Myocyte (in vitro differentiated cells): Measurements from ENCODE around the gene ADM2. TPM values are rescaled to one million over a fixed set of nuclear protein-coding genes. Genes with fewer than 3 reads are reported as not detected.

ENCODE experiments used
- DNase-seq: peaks from one replicate; pipeline ENCODE4 v3.0.0-alpha.2; 2012; ENCODE audit warnings: low read depth
- total RNA-seq: library from RNA; depleted of rRNA; stranded (reverse); fragments of >200 nt; gene quantifications from 2 replicates; pipeline ENCODE4 v1.2.3, GENCODE V29; 2014

ADM2 gene
- total RNA-seq, 1 donor from 2014 or later = 0.67 TPM

DNA sequence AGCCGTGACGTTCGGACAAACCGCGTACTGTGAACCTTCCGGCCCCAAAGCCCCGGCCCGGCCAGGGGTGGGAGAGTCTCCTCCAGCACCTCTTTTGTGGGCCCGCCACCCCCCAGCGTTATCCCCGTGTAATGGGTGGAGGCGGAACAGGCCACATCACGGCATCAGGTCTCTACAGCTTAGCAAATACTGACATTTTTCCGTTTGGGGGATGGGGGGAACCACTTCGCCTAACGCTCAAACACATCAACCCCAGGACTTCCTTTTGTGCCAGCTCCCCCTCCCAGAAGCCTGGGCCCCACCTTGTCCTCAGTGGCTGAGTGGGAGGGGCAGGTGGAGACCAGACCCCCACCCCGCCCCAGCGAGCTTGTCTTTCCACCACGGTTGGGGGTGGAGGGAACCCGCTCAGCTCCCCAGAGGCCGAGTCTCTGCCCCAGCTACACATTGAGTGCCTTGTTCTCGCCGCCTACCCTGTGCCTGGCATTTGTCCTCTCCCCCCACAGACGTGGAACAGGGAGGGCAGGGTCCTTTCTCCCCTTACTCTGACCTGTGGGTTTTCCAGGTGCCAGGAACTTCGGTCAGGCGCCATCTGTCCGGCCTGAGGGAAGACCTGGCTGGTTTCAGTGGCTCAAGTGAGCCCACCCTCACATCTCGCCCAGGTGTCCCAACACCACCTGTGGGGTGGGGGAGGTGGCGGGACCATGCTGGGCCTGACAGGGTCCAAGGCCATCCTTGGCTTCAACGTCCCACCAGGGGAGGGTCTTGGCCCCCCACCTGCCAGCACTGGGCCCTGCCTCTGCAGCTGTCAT lies 36.1 kb upstream of the ADM2 start:
- DNase-seq = no peak

DNA sequence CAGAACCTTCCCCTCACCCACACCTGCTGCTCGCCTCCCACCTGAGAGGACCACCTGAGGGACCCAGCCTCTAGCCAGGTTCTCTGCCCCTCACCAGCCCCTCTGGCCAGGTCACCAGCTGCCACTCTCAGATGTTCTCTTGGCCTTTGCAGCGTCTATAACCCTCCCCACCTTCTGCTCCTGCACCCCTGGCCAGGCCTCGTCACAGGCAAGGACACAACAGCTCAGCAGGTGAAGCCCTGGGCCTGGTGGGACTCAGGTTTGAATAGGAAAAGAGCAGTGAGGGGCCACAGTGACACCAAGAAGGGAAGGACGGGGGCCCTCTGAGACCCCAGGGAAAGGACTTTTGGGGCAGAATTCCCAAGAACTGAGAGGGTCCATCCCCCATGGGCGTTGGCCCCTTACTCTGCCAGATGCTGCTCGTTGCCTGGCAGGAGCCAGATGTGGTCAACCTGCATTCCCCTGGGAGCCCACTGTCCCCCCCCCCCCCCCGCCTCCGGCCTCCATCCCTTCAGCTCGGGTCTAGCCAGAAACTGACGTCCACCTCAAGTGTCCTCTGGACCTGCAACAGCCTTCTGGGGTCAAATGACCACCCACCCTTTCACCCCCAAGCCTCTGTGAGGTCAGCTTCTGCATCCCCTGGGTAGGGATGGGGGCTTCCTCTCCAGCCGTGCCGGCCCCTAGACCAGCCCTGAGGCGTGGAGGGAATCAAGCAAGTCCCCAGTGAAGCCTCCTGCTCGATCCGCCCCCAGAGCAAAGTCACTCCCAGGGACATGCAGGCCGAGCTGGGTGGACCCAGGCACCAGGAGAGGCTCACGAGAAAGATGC lies 35.2 kb upstream of the ADM2 start:
- DNase-seq = no peak

DNA sequence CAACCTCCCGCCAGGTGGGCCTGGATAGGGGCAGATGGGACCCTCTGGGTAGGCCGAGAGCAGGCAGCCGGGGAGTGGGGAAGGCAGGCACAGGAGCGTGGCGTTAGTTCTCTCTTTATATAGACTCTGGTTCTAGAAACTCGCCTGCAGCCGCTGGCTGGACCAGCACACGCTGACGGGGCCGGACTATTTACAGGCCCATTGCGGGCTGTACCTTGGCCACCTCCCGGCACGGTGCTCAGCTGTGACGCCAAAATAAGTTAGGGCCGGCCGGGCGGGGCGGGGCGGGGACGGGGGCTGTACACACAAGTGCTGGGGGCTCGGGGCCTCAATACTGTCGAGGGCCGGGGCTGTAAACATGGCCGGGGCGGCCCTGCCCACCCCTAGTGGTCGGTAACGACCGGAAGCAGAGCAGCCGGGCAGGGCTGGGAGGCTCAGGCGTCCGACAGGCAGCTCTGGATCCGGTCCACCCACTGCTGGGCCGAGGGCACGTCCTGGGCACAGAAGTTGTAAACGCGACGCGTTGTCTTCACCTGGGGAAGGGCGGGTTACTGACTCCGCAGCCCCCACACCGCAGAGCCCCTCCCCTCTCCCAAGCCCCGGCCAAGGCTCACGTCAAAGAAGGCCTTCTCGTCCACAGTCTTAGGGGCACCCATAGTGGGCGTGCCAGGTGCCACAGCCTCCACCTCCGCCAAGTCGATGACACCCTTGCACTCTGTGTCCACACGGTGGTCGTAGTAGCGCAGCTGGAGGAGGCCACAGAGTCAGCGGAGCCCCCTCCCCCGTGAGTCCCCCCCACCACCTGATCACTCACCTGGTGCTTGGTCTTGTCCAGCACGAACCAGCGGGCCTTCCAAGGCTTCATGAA lies 34.4 kb upstream of the ADM2 start:
- no peak for DNase-seq

DNA sequence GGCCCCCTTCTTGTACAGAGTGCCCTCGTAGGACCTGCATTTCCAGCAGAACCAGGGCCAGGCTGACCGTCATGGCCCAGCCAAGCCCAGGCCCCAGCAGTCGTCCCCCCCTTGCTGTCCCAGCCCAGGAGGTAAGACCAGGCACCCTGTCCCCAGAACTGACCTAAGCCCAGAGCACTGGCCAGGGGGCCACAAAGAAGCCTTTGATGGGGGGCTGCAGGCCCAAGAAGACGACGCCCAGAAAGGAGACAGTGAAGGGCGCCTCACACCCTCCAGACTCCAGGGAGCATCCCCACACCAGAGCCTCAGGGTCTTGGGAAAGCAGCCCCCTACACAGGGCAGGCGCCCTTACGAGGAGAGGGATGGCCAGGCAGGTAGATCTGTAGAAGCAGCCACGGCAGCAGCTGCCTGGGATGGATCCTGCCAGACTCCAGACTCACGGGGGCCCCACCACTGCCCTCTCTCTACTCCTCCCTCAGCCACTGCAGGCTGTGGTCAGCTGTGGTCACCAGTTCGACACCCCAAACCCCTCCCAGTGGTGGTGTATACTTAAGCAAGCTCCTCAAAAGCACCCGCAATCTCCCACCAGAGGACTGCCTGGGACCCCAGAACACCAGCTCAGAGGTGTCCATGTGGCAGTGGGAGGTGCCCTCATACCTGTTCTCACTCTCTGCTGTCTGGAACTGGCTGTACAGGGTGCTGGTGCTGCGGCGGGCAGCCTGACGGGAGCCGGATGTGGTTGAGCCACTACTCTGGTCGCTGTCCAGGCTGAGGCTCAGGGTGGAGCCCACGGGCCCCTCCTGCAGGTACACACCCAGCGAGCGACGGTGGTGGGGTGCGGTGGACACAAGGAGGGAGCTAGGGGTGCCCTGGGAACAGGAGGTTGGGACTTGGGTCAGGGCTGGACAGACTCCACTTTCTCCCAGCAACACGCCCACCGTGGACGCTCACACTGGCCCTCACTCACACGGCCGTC lies 33.5 kb upstream of the ADM2 start:
- no peak for DNase-seq

DNA sequence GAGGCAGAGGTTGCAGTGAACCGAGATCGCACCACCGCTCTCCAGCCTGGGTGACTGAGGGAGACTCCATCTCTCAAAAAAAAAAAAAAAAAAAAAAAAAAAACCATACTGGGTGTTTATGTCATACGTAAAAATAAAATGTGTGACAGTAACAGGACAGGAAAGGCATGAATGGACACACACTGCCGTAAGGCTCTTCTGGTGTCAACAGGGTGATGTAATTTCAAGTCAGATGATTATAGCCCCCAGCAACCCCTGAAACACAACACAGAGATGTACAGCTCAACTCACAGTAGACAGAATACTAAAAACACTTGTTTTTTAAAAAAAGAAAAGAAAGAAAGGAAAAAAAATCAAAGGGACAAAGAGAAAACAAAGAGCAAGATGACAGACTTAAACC lies 28.7 kb upstream of the ADM2 start:
- no peak for DNase-seq

DNA sequence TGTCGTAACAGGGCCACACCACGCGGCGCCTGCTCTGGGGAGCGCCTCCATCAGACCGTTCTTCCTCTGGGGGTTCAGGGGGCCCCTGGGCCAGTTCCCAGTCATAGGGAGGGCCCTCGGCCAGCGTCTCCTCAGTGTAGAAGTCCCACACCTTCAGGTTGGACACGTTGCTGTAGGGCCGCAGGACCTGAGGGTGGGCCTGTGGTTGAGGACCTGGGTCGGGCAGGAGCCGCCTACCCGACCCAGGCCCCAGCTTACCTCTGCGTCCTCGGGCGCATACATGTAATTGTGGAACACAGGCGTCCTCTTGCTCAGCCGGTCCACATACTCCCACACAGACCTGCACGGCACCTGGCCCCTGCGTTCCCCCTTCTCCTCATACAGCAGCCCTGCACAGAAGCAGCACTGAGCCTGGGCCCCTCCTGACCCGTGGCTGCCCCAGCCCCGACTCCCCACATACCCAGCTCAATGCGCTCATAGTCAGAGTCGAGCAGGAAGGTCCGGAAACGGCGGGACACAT lies 26.7 kb upstream of the ADM2 start:
- no peak for DNase-seq

DNA sequence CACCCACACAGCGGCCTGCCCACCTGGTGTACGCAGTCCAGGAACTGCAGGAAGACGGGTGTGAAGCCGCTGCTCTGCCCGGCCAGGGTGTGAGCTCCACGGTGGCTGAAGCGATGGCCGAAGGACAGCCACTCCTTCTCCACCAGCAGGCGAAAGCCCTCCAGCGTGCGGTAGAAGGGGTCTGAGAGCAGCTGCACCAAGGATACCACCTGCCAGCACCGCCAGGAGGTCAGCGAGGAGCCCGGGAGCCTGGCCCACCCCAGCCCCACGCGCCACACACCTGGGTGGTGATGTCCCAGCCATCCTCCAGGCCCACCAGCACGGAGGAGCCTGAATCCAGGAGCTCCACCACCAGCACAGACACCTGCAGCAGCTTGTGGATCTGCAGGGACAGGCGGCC lies 26.1 kb upstream of the ADM2 start:
- no peak for DNase-seq

DNA sequence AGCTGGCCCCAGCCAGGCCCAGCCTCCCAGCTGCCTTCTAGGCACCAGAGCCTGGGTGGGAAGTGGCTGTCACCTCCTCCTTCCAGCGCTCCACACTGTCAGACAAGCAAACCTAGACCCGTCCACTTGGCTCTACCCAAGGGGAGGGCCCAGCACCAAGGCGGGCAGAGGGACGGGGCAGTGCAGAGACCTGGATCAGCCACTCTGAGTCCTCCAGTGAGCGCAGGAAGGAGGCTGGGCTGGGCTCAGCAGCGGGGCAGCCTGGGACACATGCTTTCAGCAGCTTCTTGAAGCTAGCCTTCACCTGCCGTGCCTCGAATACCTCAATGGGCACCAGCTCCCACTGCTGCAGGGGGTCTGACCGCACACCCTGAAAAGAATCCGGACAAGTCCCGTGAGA lies 25.3 kb upstream of the ADM2 start:
- DNase-seq = no peak

DNA sequence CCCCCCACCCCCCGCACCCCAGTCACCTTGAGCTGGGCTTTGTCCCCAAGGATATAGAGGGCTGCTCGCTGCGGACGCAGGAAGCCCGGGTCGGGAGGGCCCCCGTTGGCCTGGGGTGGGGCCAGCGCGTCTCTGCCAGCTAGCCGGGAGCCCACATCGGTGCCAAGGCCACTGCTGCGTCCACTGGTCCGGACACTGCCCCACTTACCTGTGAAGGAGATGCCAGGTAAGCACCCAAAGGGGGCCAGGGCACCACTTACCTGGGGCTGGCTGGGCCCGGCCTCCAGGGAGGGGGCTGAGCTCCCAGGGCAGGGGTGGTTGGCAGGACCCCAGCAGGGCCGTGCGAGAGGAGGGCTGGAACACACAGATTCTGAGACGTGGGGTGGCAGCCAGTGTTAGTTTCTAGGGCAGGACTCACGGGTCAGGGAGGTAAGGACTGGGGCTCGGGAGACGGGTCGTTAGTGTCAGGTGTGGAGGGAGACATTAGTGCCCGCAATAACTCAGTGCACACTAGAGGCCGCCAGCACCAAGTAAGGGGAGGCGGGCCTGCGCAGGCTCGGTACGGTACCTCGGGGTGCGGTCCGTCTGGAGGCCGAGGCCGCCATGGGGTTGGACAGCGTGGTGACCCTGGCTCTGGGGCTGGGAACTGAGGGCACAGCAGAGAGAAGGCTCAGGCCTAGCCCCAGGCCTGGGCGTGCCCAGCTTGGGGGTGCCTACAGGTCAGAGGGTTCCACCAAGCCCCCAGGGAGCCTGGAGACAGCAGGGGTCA lies 24.7 kb upstream of the ADM2 start:
- DNase-seq = no peak

DNA sequence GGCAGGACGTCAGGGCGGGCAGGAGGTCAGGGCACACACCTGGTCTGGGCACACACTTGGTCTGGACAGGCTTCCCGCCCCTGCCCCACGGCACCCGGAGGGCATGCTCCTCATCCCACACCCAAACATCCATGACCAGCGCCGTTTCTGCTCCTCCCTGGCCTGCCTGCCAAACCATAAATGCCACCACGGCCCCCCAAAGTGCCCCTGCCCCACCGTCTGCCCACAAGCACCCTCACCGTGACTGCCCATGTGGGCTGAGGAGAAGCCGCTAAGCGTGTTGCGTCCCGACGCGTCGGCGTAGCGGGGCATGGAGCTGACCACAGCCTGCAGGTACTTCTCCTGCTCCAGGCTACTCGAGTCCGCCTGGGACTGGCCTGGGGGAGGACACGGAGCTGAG lies 22.3 kb upstream of the ADM2 start:
- no peak for DNase-seq

DNA sequence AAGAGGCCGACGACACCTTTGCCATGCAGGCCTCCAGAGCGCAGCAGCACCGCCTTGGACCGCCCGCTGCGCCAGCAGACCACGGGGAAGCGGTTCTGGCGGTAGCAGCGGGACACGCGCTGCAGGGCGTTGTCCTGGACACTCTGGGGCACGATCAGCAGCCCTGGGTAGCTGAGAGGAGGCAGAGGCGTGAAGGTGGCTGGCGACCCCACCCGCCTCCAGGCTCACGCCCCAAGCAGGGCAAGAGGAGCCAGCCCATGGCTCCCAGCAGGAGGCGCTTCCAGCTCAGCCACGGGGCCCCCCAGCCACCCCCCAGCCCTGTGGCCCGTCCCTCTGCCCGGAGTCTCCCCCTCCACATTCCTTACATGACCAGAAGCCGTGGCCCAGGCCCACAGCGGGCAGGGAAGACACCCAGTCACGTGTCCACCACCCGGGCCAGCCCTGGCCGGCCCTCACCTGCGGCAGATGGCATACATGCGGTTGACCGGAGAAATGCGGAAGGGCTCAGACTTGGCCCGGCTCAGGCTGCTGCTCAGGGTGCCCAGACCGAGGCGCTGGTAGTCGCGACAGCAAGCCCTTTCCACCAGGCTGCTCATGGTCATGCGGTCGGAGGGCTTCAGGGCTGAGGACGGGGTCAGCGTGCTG lies 21.7 kb upstream of the ADM2 start:
- no peak for DNase-seq

DNA sequence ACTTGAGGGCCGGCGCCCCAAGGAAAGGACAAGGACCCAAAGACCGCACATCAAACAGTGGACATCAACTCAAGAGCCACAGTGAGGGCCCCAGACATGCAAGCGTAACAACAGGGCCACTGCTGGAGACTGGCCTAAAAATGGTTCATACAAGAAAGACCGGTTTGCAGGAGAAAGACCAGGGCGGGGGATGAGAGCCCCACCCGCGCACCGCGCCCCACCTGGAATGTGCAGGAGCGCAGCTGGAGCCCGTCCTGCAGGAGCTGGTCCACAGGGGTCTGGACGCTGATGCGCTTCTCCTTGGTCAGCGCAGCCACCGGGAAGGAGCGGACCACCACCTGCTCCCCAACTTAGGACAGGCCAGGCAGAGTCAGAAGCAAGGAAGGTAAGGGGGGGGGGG lies 20.4 kb upstream of the ADM2 start:
- DNase-seq = no peak

DNA sequence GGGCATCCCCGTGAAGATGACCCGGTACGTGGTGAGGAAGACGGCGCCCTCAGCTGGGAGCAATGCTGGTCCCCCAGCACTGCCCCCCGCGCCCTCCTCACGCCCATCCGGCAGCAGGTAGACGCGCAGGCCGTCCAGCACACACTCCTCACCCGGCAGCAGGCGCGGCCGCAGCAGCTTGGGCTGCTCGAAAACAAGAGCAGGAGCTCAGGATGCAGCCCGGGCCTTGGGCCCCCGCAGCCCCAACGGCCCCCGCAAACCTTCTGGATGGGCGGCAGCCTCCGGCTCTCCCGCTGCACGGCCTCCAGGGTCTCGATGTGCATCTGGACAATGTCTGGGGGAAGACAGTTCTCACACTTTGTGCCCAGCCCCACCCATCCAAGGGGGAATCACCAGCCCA lies 19.8 kb upstream of the ADM2 start:
- DNase-seq = no peak

DNA sequence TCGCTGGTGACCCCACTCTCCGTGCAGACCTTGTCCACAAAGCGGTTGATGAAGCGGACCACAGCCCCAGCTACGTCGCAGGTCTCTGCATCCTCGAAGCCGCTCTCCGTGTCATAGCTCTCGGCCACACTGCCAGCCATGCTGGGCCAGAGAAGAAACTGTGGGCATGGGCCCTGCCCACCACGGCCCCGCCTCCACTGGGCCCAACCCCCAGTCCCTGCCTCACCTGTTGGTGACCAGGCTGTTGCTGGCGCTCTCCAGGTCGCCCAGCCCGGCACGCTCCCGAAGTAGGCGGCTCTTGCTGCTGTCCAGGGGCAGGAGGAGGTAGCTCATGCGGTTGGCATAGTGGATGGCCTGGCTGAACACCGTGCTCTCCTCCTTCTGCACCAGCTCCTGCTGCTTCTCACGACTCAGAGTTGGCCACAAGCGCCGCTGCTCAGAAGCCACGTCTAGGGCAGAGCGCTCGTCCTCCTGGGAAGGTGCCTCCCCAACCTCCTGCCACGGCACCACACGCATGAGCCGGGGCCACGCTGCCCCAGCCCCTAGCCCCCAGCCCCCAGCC lies 19.3 kb upstream of the ADM2 start:
- no peak for DNase-seq

DNA sequence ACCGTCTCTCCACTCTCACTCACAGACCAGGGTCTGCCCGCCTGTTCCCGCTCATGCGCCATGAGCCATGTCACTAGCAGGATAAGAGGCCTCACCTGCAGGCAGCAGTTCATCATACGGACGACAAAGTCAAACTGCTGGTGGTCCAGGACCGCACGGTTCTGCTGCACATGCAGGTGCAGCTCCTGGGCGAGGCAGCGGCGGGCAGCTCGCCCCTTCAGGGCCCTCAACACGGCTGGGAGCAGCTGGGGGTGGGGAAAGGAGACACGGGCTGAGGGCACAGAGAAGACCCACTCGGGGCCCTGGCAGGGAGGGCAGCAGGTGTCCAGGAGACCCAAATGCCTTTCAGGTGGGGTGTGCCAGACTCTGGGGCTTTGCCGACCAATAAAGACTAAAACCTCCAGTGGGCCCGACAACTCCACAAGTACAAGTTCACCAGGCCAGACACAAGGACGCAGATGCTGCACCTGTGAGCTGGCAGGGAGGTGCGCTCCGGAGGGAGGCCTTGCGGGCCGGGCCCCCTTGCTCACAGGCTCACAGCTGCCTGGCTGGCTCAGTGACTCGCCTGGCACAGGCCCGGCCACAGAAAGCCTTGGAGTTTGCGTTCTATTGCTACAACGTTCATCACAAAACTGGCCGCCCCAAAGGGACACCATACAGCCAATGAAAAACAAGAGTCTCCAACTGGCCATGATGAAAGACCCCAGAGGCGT lies 18.0 kb upstream of the ADM2 start:
- no peak for DNase-seq

DNA sequence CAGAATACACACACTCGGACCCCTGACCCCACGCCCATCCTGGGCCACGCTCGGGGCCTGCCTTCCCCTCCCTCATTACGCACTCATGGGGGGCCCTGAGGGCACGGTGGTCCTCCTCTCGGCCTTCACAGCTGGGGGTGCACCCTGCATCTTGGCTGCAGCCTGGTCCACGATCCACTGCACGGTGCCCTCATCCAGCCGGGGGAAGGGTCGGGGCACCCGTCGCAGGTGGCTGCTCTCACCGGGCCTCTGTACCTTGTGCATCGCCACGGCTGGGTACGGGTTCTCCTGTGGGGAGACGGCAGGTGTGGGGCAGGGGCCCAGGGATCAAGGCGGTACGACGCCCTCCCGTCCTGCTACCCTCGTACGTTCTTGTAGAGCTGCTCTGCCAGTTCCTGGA lies 16.9 kb upstream of the ADM2 start:
- DNase-seq = no peak

DNA sequence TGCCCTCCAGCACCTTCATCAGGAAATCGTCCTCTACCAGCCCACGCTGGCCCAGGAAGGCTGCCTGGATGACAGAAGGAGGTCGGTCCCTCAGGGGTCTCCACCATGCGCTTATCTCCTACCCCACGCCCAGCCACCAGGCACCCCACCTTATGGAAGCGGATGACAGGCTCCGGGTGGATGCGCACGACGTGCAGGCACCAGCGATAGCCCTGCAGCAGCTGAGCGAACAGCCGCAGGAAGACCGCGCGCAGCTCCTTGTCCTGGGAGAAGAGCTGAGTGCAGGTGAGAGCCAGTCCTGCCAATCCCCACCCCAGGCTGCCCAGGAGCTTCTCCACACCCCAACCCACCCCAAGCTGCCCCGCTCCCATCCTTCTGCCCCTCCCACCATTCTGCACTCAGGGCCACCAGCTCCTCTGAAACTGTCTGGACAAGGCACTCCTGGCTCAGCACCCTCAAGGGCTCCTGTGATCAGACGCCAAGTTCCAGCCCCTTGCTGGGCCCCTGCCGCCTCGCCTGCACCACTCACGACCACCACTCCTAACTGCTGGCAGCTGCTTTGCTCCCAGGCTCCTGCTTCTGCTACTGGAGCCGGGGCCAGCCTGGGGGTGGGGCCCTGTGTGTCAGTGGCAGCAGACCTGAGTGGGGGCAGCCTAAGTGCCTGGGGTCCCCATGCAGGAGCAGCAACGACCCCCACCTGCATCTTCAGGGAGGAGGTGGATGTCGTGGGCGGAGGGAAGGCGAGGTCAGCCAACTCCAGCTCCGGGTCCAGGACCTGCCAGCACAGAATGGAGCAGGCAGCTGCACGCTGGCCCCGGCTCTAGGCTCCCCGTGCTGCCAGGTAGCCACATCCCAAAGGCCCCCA lies 16.0 kb upstream of the ADM2 start:
- DNase-seq = no peak
